HepG2 (cell line): Measurements from ENCODE around the gene PITX3. TPM values are rescaled to one million over a fixed set of nuclear protein-coding genes. Genes with fewer than 3 reads are reported as not detected.

Experiments
- ARID4A ChIP-seq: sonication (generic); formaldehyde crosslinking; IDR thresholded peaks from 2 replicates; pipeline ENCODE4 v1.5.0; 2020; ENCODE audit warnings: mild to moderate bottlenecking, missing genetic modification reagents, borderline replicate concordance
- GABPB1 ChIP-seq: IDR thresholded peaks from 2 replicates; pipeline ENCODE4 v1.6.1; 2016; ENCODE audit warnings: mild to moderate bottlenecking, missing genetic modification reagents, moderate library complexity, missing compliant biosample characterization
- HBP1 ChIP-seq: IDR thresholded peaks from 2 replicates; pipeline ENCODE4 v1.6.1; 2016; ENCODE audit warnings: low read depth, control low read depth
- PTBP1 ChIP-seq: fragments of 200-400 bp; formaldehyde crosslinking; IDR thresholded peaks from 2 replicates; pipeline ENCODE4 v1.6.1; 2018; ENCODE audit warnings: low read length, low read depth; ENCODE audit not compliant: poor library complexity, severe bottlenecking
- REPIN1 ChIP-seq: sonication (generic); formaldehyde crosslinking; IDR thresholded peaks from 2 replicates; pipeline ENCODE4 v1.8.0; 2022; ENCODE audit warnings: missing genetic modification reagents, low read depth, mild to moderate bottlenecking, borderline replicate concordance
- ZNF124 ChIP-seq: sonication (generic); formaldehyde crosslinking; IDR thresholded peaks from 2 replicates; pipeline ENCODE4 v1.4.0; 2020; ENCODE audit warnings: missing genetic modification reagents
- ZNF263 ChIP-seq: sonication (generic); formaldehyde crosslinking; IDR thresholded peaks from 2 replicates; pipeline ENCODE4 v1.4.0; 2020; ENCODE audit warnings: missing genetic modification reagents
- ZNF276 ChIP-seq: sonication (generic); formaldehyde crosslinking; IDR thresholded peaks from 2 replicates; pipeline ENCODE4 v1.4.0; 2020; ENCODE audit warnings: mild to moderate bottlenecking, low read depth, missing genetic modification reagents
- ZNF333 ChIP-seq: sonication (generic); formaldehyde crosslinking; IDR thresholded peaks from 2 replicates; pipeline ENCODE4 v1.4.0; 2020; ENCODE audit warnings: mild to moderate bottlenecking, missing genetic modification reagents, borderline replicate concordance
- ZNF430 ChIP-seq: sonication (generic); formaldehyde crosslinking; IDR thresholded peaks from 2 replicates; pipeline ENCODE4 v1.9.0; 2021; ENCODE audit warnings: mild to moderate bottlenecking, missing genetic modification reagents
- ZNF660 ChIP-seq: sonication (generic); formaldehyde crosslinking; IDR thresholded peaks from 2 replicates; pipeline ENCODE4 v1.5.1; 2020; ENCODE audit warnings: mild to moderate bottlenecking, low read depth, missing genetic modification reagents, borderline replicate concordance
- ZNF687 ChIP-seq: sonication (generic); formaldehyde crosslinking; IDR thresholded peaks from 2 replicates; pipeline ENCODE4 v1.5.1; 2020; ENCODE audit warnings: mild to moderate bottlenecking, missing genetic modification reagents, moderate library complexity
- polyA plus RNA-seq, 8 experiments: library from polyadenylated mRNA; depleted of rRNA in 3 of 8; stranded (reverse) in 7 of 8; unstranded in 1 of 8; fragments of >200 nt; fragmentation: Illumina TruSeq in 4 of 8; extraction: Trizol in 4 of 8; gene quantifications; 2 replicates each; pipeline versions ENCODE4 v1.2.1 to v1.2.3, GENCODE V29; 2011 to 2016; ENCODE audit warnings: low read depth in 4 of 8, missing spikeins in 1 of 8, mixed read lengths in 1 of 8; ENCODE audit not compliant: insufficient read depth in 1 of 8
- total RNA-seq, 5 experiments: library from RNA; depleted of rRNA; stranded (reverse); fragments of >200 nt; fragmentation: Illumina TruSeq; extraction: Trizol; gene quantifications; 2 replicates each; pipeline ENCODE4 v1.2.3, GENCODE V29; 2016; ENCODE audit warnings: low read depth in 1 of 5

PITX3 gene
- total and polyA plus RNA-seq, 2 of the 13 experiments (the other 11 are each of a cell fraction or from before 2014, with no cell fraction given): not detected

- peak; percentile 74; the same call in 1 of the 2 replicates for TF ChIP-seq ARID4A (CRISPR knock-in tag)
- TF ChIP-seq HBP1 (CRISPR knock-in tag): no peak
- TF ChIP-seq ZNF124 (CRISPR knock-in tag): no peak
- peak; percentile 90 for TF ChIP-seq REPIN1 (CRISPR knock-in tag)
- TF ChIP-seq PTBP1: peak; percentile 40
- TF ChIP-seq GABPB1 (CRISPR knock-in tag): peak; percentile 70
- peak; percentile 92 for TF ChIP-seq ZNF276 (CRISPR knock-in tag)
- peak; percentile 76; the same call in 1 of the 2 replicates for TF ChIP-seq ZNF333 (CRISPR knock-in tag)
- TF ChIP-seq ZNF430 (CRISPR knock-in tag): peak; percentile 92
- peak; percentile 64; the same call in 1 of the 2 replicates for TF ChIP-seq ZNF660 (CRISPR knock-in tag)
- TF ChIP-seq ZNF687 (CRISPR knock-in tag): peak; percentile 100
- TF ChIP-seq ZNF263: peak; percentile 19; the same call in 1 of the 2 replicates
Measured at GRCh38 chr10:102225646-102226541, 15.4 kb downstream of the PITX3 start, which contains the start of gene ELOVL3 (continued).
